Left lung (tissue), 10 donors: Measurements from ENCODE around the gene CISD3. TPM values are rescaled to one million over a fixed set of nuclear protein-coding genes. Genes with fewer than 3 reads are reported as not detected.

Experiments
- ATAC-seq: fragments of 200-7000 bp; cut with Tn5 transposase; one replicate; pipeline ENCODE4 v1.9.1; 2020; ENCODE audit warnings: moderate library complexity
- DNase-seq, 4 donors: peaks; one replicate each; pipeline ENCODE4 v3.0.0-alpha.2; 2013 to 2020
- H3K27ac ChIP-seq, 2 donors: fragments of 200-600 bp; sonication (generic) in 1 of 2; one replicate each; pipeline versions ENCODE4 v1.5.0 to v1.8.0; 2020 to 2021
- H3K27me3 ChIP-seq, 2 donors: fragments of 200-600 bp; sonication (generic) in 1 of 2; one replicate each; pipeline versions ENCODE4 v1.5.0 to v1.8.0; 2020 to 2021
- H3K36me3 ChIP-seq, 2 donors: fragments of 200-600 bp; sonication (generic) in 1 of 2; one replicate each; pipeline versions ENCODE4 v1.5.0 to v1.8.0; 2020 to 2021
- H3K4me1 ChIP-seq, 2 donors: fragments of 200-600 bp; one replicate each; pipeline ENCODE4 v1.8.0; 2021
- H3K4me3 ChIP-seq, 2 donors: fragments of 200-600 bp; sonication (generic) in 1 of 2; one replicate each; pipeline versions ENCODE4 v1.5.0 to v1.8.0; 2020 to 2021; ENCODE audit warnings: mild to moderate bottlenecking in 1 of 2
- H3K9me3 ChIP-seq, 2 donors: fragments of 200-600 bp; sonication (generic) in 1 of 2; one replicate each; pipeline versions ENCODE4 v1.5.0 to v1.8.0; 2020 to 2021
- CTCF ChIP-seq, 2 donors: fragments of 200-600 bp; sonication (generic) in 1 of 2; IDR thresholded peaks; one replicate each; pipeline versions ENCODE4 v1.5.0 to v1.8.0; 2021; ENCODE audit warnings: antibody characterized with exemption in 2 of 2
- intact Hi-C, 2 donors: fragments of 100-400 bp; cut with DNase I; formaldehyde crosslinking; loops; one replicate each; pipeline versions ENCODE4 v1.11.2 to v1.14.2; 2022
- polyA plus RNA-seq, 6 donors: library from polyadenylated mRNA; unstranded; fragments of 120-200 nt; gene quantifications; one replicate each; pipeline ENCODE4 v1.2.1, GENCODE V29; 2013; ENCODE audit not compliant: insufficient read length in 6 of 6
- total RNA-seq, 2 donors: library from RNA; stranded (reverse); fragmentation: NEBNext Ultra II Directional; extraction: Animal tissue kit (Norgen Biotek cat#: 25700); gene quantifications; one replicate each; pipeline ENCODE4 v1.2.1, GENCODE V29; 2021
- donor health status: DM: no; HTN: yes; CAD: no.
- donor health status: DM: no; HTN: no; CAD: no.

CISD3 gene
- total and polyA plus RNA-seq, 8 donors, result 8.6 to 49.2 (median 14.5) TPM

- peaks cover under 1 to 33% of the 10 kb centered on the region in 2 donors for H3K4me1 ChIP-seq
- DNase-seq (no peak), ATAC-seq (no peak)
- H3K9me3 ChIP-seq, result no peaks in the 10 kb centered on the region
- H3K27me3 ChIP-seq, result no peaks in the 10 kb centered on the region
- peaks cover 0 to 89% of the 10 kb centered on the region in 2 donors for H3K36me3 ChIP-seq
- intact Hi-C loops, result no loop called here
- H3K4me3 ChIP-seq, result no peak overlapping the region
- TF ChIP-seq CTCF (IDR thresholded peaks at IDR 0.05), result no peak
- H3K27ac ChIP-seq, result no peak overlapping the region
Observed at GRCh38 chr17:38711792-38712571, 18.2 kb upstream of the CISD3 start.

DNA sequence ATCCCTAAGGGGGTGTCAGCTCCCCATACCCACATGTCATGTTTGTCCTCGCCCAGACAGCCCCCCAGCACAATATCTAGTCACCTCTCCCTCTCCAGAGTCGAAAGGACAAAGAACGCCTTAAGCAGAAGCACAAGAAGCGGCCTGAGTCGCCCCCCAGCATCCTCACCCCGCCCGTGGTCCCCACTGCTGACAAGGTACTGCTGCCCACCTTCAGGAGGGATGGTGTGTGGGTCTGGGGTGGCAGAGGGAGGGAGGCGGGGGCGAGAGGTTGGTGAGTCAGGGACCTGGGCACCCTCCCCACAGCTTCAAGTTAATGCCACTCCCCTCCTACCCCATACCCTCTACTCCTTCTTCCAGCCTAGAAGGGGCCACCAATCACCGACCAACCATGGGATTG is 17.5 kb upstream of the CISD3 start:
- no peak for DNase-seq
- ATAC-seq, result no peak
- no peak overlapping the region for H3K27ac ChIP-seq
- no peak overlapping the region for H3K4me3 ChIP-seq
- peaks cover 0 to 92% of the 10 kb centered on the region in 2 donors for H3K36me3 ChIP-seq
- TF ChIP-seq CTCF (IDR thresholded peaks at IDR 0.05), result no peak
- no peaks in the 10 kb centered on the region for H3K27me3 ChIP-seq
- no peaks in the 10 kb centered on the region for H3K9me3 ChIP-seq
- H3K4me1 ChIP-seq, result peaks cover 0 to 27% of the 10 kb centered on the region in 2 donors
- intact Hi-C loops, result no loop called here

DNA sequence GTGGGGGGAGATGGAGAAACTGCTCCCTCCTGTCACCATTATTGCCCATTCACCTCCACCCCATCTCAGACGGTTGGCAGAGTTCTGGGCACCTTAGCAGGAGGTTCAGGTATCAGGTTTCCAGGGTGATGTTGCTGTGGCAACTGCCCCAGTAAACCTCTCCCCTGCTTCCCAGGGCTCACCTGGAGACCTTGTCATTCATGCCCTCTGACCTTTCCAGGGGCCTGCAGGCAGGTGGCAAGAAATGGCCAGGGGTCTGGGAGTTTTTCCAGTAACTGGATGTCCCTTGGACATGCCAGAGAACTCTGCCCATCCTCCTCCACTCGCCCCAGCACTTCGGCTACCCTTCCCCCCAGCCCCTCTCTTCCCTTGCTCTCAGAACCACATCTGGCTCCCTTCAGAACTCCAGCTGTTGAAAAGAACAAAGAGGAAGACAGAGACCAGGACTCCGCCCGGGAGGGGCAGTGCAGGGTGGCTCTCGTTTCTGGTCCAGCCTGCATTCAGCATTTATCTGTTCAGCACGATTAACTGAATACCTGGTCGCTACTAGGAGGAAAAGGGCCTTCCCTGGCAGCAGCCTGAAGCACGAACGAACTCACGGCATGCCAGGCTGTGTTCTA is 16.6 kb upstream of the CISD3 start:
- intact Hi-C loops, result no loop called here
- no peak for TF ChIP-seq CTCF (IDR thresholded peaks at IDR 0.05)

DNA sequence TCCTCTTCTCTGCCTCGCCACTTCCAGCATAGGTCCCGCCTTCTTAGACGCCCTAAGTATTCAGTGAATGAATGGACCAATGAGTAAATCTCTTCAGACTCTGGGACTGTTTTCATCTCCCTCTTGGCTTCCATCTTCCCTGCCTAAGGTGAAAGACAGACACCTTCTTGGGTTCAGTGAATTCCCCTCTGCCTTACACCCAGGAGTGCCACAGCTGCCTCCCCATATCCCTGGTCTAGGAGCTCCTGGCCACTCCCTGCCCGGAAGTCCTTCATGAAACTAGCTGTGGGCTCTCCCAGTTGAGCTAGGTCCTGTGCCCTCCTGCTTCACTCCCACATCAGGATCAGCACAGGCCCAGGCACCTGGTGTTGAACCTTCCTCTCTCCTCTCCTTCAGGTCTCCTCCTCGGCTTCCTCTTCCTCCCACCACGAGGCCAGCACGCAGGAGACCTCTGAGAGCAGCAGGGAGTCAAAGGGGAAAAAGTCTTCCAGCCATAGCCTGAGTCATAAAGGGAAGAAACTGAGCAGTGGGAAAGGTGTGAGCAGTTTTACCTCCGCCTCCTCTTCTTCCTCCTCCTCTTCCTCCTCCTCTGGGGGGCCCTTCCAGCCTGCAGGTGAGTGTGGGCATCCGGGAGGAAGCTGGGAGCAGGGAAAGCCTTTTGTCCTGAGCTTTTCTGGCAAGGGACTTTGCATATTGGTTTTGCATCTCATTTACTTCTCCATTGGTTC is 14.8 kb upstream of the CISD3 start:
- Histone ChIP-seq H3K36me3 (peaks cover 0 to 94% of the 10 kb centered on the region in 2 donors), H3K27ac (no peak overlapping the region), H3K4me3 (no peak overlapping the region), H3K27me3 (no peaks in the 10 kb centered on the region), H3K4me1 (peaks cover 0 to 6% of the 10 kb centered on the region in 2 donors), H3K9me3 (no peaks in the 10 kb centered on the region)
- no peak for DNase-seq
- intact Hi-C loops, result no loop called here
- ATAC-seq, result no peak
- no peak for TF ChIP-seq CTCF (IDR thresholded peaks at IDR 0.05)

More for the DNA sequence above, 16.6 kb upstream of the CISD3 start:
- H3K27me3 ChIP-seq, result no peaks in the 10 kb centered on the region
- DNase-seq, result no peak
- H3K9me3 ChIP-seq, result no peaks in the 10 kb centered on the region
- H3K4me1 ChIP-seq, result peaks cover 0 to 19% of the 10 kb centered on the region in 2 donors
- no peak overlapping the region for H3K27ac ChIP-seq
- ATAC-seq, result no peak
- peaks cover 0 to 93% of the 10 kb centered on the region in 2 donors for H3K36me3 ChIP-seq
- no peak overlapping the region for H3K4me3 ChIP-seq
